ENCODE results near the gene ACER3.
"Not testable (repeated sequence)": the region's sequence is repeated elsewhere in the genome, so short reads cannot be mapped to it uniquely, and the experiment has no call there.

Gene ACER3

GRCh38 chr11:77044886-77045285 lies 184.2 kb downstream of the ACER3 start:
- no peak overlapping the region for H3K27ac ChIP-seq (ENCODE audit: insufficient read depth in 1 of 2, low read depth in 1 of 2, low read length in 2 of 2, poor library complexity in 1 of 2, severe bottlenecking in 2 of 2)
- ChIA-PET POLR2A (no interaction called here), CTCF (interaction anchor here (0.8 to 4.4 kb wide), 19 partner anchors 9 to 322 kb away, joined by 3 to 34 read pairs (median 4); partner anchors contain the start of gene B3GNT6)
- 97% methylated on average over 7 of the region's 9 CpGs for WGBS (ENCODE audit: insufficient coverage)
- H3K36me3 ChIP-seq (ENCODE audit: control insufficient read depth in 4 of 4, insufficient read depth in 4 of 4, low read length in 3 of 4): no peaks in the 10 kb centered on the region
- DNase-seq: no peak
- H3K27me3 ChIP-seq (replicated peaks in 2 of 5; ENCODE audit: control insufficient read depth in 4 of 5, insufficient read depth in 5 of 5, low read length in 4 of 5): peaks cover 0 to 32% (median 6%) of the 10 kb centered on the region in 5 experiments
- H3K9me3 ChIP-seq (ENCODE audit: control extremely low read depth in 1 of 5, control insufficient read depth in 4 of 5, insufficient read depth in 2 of 5, low read depth in 1 of 5, low read length in 4 of 5): peaks cover 0 to 8% (median 0%) of the 10 kb centered on the region in 5 experiments
- H3K4me1 ChIP-seq (ENCODE audit: control extremely low read depth in 1 of 4, control insufficient read depth in 4 of 4, insufficient read depth in 4 of 4, low read length in 3 of 4): peaks cover 0 to 15% (median 10%) of the 10 kb centered on the region in 4 experiments
- no peak overlapping the region for H3K4me3 ChIP-seq (ENCODE audit: control insufficient read depth in 1 of 7, extremely low read depth in 1 of 7, insufficient read depth in 4 of 7, low read depth in 2 of 7, low read length in 6 of 7)

GRCh38 chr11:77046060-77046501 lies 185.4 kb downstream of the ACER3 start:
- WGBS (ENCODE audit: insufficient coverage): 4% methylated on average over 18 of the region's 39 CpGs
- H3K27ac ChIP-seq (ENCODE audit: insufficient read depth in 1 of 2, low read depth in 1 of 2, low read length in 2 of 2, poor library complexity in 1 of 2, severe bottlenecking in 2 of 2): no peak overlapping the region
- CTCF ChIA-PET: interaction anchor here (0.8 to 4.4 kb wide), 17 partner anchors 11 to 716 kb away, joined by 3 to 34 read pairs (median 3); partner anchors contain the start of gene B3GNT6
- H3K36me3 ChIP-seq (ENCODE audit: control insufficient read depth in 4 of 4, insufficient read depth in 4 of 4, low read length in 3 of 4): no peaks in the 10 kb centered on the region
- peaks cover 0 to 20% (median 6%) of the 10 kb centered on the region in 5 experiments for H3K27me3 ChIP-seq (replicated peaks in 2 of 5; ENCODE audit: control insufficient read depth in 4 of 5, insufficient read depth in 5 of 5, low read length in 4 of 5)
- POLR2A ChIA-PET: no interaction called here
- H3K9me3 ChIP-seq (ENCODE audit: control extremely low read depth in 1 of 5, control insufficient read depth in 4 of 5, insufficient read depth in 2 of 5, low read depth in 1 of 5, low read length in 4 of 5): no peaks in the 10 kb centered on the region
- peak overlapping the region in 1 of 7 experiments; percentile 12 for H3K4me3 ChIP-seq (ENCODE audit: control insufficient read depth in 1 of 7, extremely low read depth in 1 of 7, insufficient read depth in 4 of 7, low read depth in 2 of 7, low read length in 6 of 7)
- H3K4me1 ChIP-seq (ENCODE audit: control extremely low read depth in 1 of 4, control insufficient read depth in 4 of 4, insufficient read depth in 4 of 4, low read length in 3 of 4): peaks cover 0 to 13% (median 7%) of the 10 kb centered on the region in 4 experiments
- DNase-seq: peak; percentile 37 to 61 (median 52)

GRCh38 chr11:77047007-77047927 lies 186.5 kb downstream of the ACER3 start:
- WGBS (ENCODE audit: insufficient coverage): 4% methylated on average over 3 of the region's 15 CpGs
- POLR2A ChIA-PET: interaction anchor here (0.6 kb wide), 1 partner anchor 573 kb away, joined by 3 read pairs; no protein-coding TSS in a partner anchor
- no peaks in the 10 kb centered on the region for H3K9me3 ChIP-seq (ENCODE audit: control extremely low read depth in 1 of 5, control insufficient read depth in 4 of 5, insufficient read depth in 2 of 5, low read depth in 1 of 5, low read length in 4 of 5)
- peak; percentile 96 to 98 (median 98) for DNase-seq
- peak overlapping the region in 6 of 7 experiments; percentile 49 to 82 (median 64) for H3K4me3 ChIP-seq (ENCODE audit: control insufficient read depth in 1 of 7, extremely low read depth in 1 of 7, insufficient read depth in 4 of 7, low read depth in 2 of 7, low read length in 6 of 7)
- H3K4me1 ChIP-seq (ENCODE audit: control extremely low read depth in 1 of 4, control insufficient read depth in 4 of 4, insufficient read depth in 4 of 4, low read length in 3 of 4): peaks cover 0 to 13% (median 7%) of the 10 kb centered on the region in 4 experiments
- no peak overlapping the region for H3K27ac ChIP-seq (ENCODE audit: insufficient read depth in 1 of 2, low read depth in 1 of 2, low read length in 2 of 2, poor library complexity in 1 of 2, severe bottlenecking in 2 of 2)
- no peaks in the 10 kb centered on the region for H3K36me3 ChIP-seq (ENCODE audit: control insufficient read depth in 4 of 4, insufficient read depth in 4 of 4, low read length in 3 of 4)
- CTCF ChIA-PET: interaction anchor here (0.7 to 5.5 kb wide), 19 partner anchors 7 to 80 kb away, joined by 3 to 49 read pairs (median 5); partner anchors contain the start of gene MYO7A
- H3K27me3 ChIP-seq (replicated peaks in 2 of 5; ENCODE audit: control insufficient read depth in 4 of 5, insufficient read depth in 5 of 5, low read length in 4 of 5): peaks cover 0 to 14% (median 6%) of the 10 kb centered on the region in 5 experiments

- WGBS (ENCODE audit: insufficient coverage): no CpG with 5 or more reads among the region's 7 CpGs
- H3K4me3 ChIP-seq (ENCODE audit: control insufficient read depth in 1 of 7, extremely low read depth in 1 of 7, insufficient read depth in 4 of 7, low read depth in 2 of 7, low read length in 6 of 7); H3K36me3 ChIP-seq (ENCODE audit: control insufficient read depth in 4 of 4, insufficient read depth in 4 of 4, low read length in 3 of 4); DNase-seq; POLR2A ChIA-PET; H3K27ac ChIP-seq (ENCODE audit: insufficient read depth in 1 of 2, low read depth in 1 of 2, low read length in 2 of 2, poor library complexity in 1 of 2, severe bottlenecking in 2 of 2); H3K9me3 ChIP-seq (ENCODE audit: control extremely low read depth in 1 of 5, control insufficient read depth in 4 of 5, insufficient read depth in 2 of 5, low read depth in 1 of 5, low read length in 4 of 5): not testable (repeated sequence)
- CTCF ChIA-PET: interaction anchor here (0.7 to 5.5 kb wide), 21 partner anchors 8 to 627 kb away, joined by 3 to 49 read pairs (median 4); partner anchors contain the start of gene MYO7A
- Histone ChIP-seq H3K4me1 (ENCODE audit: control extremely low read depth in 1 of 4, control insufficient read depth in 4 of 4, insufficient read depth in 4 of 4, low read length in 3 of 4) (peaks cover 0 to 13% (median 7%) of the 10 kb centered on the region in 4 experiments), H3K27me3 (replicated peaks in 2 of 5; ENCODE audit: control insufficient read depth in 4 of 5, insufficient read depth in 5 of 5, low read length in 4 of 5) (peaks cover 0 to 14% (median 6%) of the 10 kb centered on the region in 5 experiments)
These were observed 187.3 kb downstream of the ACER3 start for GRCh38 chr11:77047928-77048446.

- CTCF ChIA-PET: interaction anchor here (1.0 to 5.5 kb wide), 9 partner anchors 10 to 64 kb away, joined by 4 to 49 read pairs (median 7); no protein-coding TSS in a partner anchor
- DNase-seq: no peak
- Histone ChIP-seq H3K27me3 (replicated peaks in 2 of 5; ENCODE audit: control insufficient read depth in 4 of 5, insufficient read depth in 5 of 5, low read length in 4 of 5) (peaks cover 0 to 14% (median 9%) of the 10 kb centered on the region in 5 experiments), H3K27ac (ENCODE audit: insufficient read depth in 1 of 2, low read depth in 1 of 2, low read length in 2 of 2, poor library complexity in 1 of 2, severe bottlenecking in 2 of 2) (no peak overlapping the region), H3K4me1 (ENCODE audit: control extremely low read depth in 1 of 4, control insufficient read depth in 4 of 4, insufficient read depth in 4 of 4, low read length in 3 of 4) (peaks cover 0 to 13% (median 7%) of the 10 kb centered on the region in 4 experiments), H3K4me3 (ENCODE audit: control insufficient read depth in 1 of 7, extremely low read depth in 1 of 7, insufficient read depth in 4 of 7, low read depth in 2 of 7, low read length in 6 of 7) (no peak overlapping the region), H3K36me3 (ENCODE audit: control insufficient read depth in 4 of 4, insufficient read depth in 4 of 4, low read length in 3 of 4) (no peaks in the 10 kb centered on the region), H3K9me3 (ENCODE audit: control extremely low read depth in 1 of 5, control insufficient read depth in 4 of 5, insufficient read depth in 2 of 5, low read depth in 1 of 5, low read length in 4 of 5) (no peaks in the 10 kb centered on the region)
- WGBS (ENCODE audit: insufficient coverage): 100% methylated on average over 1 of the region's 6 CpGs
- POLR2A ChIA-PET: no interaction called here
These were observed 188.3 kb downstream of the ACER3 start for GRCh38 chr11:77049026-77049425.

- Histone ChIP-seq H3K4me3 (ENCODE audit: control insufficient read depth in 1 of 7, extremely low read depth in 1 of 7, insufficient read depth in 4 of 7, low read depth in 2 of 7, low read length in 6 of 7) (no peak overlapping the region), H3K27ac (ENCODE audit: insufficient read depth in 1 of 2, low read depth in 1 of 2, low read length in 2 of 2, poor library complexity in 1 of 2, severe bottlenecking in 2 of 2) (no peak overlapping the region), H3K4me1 (ENCODE audit: control extremely low read depth in 1 of 4, control insufficient read depth in 4 of 4, insufficient read depth in 4 of 4, low read length in 3 of 4) (peaks cover 0 to 6% (median 5%) of the 10 kb centered on the region in 4 experiments), H3K27me3 (replicated peaks in 2 of 5; ENCODE audit: control insufficient read depth in 4 of 5, insufficient read depth in 5 of 5, low read length in 4 of 5) (peaks cover 0 to 3% (median 0%) of the 10 kb centered on the region in 5 experiments), H3K36me3 (ENCODE audit: control insufficient read depth in 4 of 4, insufficient read depth in 4 of 4, low read length in 3 of 4) (no peaks in the 10 kb centered on the region), H3K9me3 (ENCODE audit: control extremely low read depth in 1 of 5, control insufficient read depth in 4 of 5, insufficient read depth in 2 of 5, low read depth in 1 of 5, low read length in 4 of 5) (peaks cover 0 to 9% (median 6%) of the 10 kb centered on the region in 5 experiments)
- DNase-seq: no peak
- ChIA-PET CTCF (interaction anchor here (1.4 to 6.0 kb wide), 3 partner anchors 11 to 61 kb away, joined by 4 to 34 read pairs (median 22); no protein-coding TSS in a partner anchor), POLR2A (no interaction called here)
- 100% methylated on average over 3 of the region's 3 CpGs for WGBS (ENCODE audit: insufficient coverage)
These were observed 190.8 kb downstream of the ACER3 start for GRCh38 chr11:77051511-77051910.
